ENCODE data around the gene GSG1L.

DNA sequence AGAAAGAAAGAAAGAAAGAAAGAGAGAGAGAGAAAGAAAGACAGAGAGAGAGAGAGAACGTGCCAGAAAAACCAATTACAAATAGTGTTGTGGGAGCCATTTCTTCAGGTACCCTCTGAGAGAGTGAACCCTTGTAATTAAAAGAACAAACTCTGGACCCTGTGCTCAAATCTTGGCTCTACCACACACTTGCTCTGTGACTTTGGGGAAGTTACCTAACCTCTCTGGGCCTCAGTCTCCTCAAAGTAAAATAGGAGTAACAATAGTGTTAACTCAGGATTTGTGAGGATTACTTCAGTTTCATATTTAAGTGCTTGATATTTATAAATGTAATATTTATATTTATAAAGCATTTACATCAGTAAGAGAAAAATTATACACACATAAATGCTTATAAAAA lies 139.8 kb downstream of the GSG1L start:
- no peak for TF ChIP-seq EZH2 (IDR thresholded peaks at IDR 0.05; ENCODE audit: low read depth)
- TF ChIP-seq, protein P1, sequence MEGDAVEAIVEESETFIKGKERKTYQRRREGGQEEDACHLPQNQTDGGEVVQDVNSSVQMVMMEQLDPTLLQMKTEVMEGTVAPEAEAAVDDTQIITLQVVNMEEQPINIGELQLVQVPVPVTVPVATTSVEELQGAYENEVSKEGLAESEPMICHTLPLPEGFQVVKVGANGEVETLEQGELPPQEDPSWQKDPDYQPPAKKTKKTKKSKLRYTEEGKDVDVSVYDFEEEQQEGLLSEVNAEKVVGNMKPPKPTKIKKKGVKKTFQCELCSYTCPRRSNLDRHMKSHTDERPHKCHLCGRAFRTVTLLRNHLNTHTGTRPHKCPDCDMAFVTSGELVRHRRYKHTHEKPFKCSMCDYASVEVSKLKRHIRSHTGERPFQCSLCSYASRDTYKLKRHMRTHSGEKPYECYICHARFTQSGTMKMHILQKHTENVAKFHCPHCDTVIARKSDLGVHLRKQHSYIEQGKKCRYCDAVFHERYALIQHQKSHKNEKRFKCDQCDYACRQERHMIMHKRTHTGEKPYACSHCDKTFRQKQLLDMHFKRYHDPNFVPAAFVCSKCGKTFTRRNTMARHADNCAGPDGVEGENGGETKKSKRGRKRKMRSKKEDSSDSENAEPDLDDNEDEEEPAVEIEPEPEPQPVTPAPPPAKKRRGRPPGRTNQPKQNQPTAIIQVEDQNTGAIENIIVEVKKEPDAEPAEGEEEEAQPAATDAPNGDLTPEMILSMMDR (conservative IDR thresholded peaks at IDR 0.05), result no peak

Data from PC-9 (cell line).